ENCODE measurements around the gene BAMBI. TPM values are rescaled to one million over a fixed set of nuclear protein-coding genes. Genes with fewer than 3 reads are reported as not detected.

Gene BAMBI
- total RNA-seq, 1 experiment from 2014 or later: 26.8 TPM

DNA sequence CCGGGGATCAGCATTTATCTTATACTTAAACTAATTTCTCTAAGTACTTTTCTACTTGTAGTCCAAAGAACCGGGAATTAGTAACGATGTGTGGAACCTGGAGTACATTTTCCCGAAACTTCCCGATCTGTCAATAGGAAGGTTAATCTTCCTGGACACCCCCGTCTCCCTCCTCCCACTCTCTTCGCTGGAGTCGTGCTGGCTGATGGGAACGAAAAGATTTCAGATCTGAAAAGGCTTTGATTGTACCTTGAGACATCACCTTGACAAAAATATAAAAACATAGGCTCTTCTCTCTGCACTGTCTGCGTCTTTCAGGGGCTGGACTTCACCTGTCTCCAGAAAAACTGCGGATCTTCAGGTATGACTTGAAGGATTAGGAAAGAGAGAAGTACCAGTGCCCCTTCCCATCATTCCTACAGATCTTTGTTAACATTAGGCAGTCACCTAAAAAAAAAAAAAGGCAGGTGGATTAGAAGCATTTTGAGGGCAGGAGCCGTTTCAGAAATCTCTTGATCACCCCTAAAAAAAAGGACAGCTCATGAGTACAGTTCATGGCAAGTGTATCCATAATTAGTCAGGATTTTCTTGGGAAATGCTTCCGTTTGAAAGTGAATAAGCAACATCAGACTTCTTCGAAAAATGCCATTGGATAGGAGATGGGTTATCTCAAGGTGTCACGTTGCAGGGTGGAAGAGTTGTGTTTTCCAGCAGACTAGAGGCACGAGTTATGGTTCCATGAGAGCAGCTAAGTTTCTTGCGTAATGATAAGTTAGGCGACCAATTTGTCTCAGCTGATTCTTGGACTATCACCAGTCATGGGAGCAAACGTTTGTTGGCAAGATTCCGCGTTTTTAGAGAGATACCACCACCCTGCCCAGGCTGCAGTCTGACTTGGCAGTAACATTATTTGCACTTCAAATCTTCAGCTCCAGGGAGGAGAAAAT is 7.8 kb upstream of the BAMBI start:
- in situ Hi-C loops (cut with HindIII; ENCODE audit: low pct_unique_long_range_greater_than_20kb, low sequenced_read_pairs): no loop called here
- DNase-seq (ENCODE audit: low read depth): no peak

DNA sequence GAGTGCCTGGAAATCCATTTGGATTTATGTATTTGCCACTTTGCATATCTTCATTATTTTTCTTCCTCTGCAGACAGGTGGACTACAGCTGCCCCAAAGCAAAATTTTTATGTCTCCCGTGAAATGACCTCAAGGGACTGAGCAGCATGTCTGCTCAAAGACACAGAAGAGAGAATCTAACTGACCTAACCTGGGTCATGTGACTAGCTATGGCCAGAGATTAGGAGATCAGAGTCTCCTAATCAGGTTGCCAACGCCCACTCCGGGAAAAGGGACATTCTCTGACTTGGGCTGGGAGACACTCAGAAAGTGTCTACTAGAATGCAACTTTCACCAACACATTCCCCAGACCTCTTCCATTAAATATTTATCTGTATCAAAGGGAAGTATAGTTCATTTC is 2.5 kb upstream of the BAMBI start:
- in situ Hi-C loops (cut with HindIII; ENCODE audit: low pct_unique_long_range_greater_than_20kb, low sequenced_read_pairs): no loop called here
- DNase-seq (ENCODE audit: low read depth): no peak

DNA sequence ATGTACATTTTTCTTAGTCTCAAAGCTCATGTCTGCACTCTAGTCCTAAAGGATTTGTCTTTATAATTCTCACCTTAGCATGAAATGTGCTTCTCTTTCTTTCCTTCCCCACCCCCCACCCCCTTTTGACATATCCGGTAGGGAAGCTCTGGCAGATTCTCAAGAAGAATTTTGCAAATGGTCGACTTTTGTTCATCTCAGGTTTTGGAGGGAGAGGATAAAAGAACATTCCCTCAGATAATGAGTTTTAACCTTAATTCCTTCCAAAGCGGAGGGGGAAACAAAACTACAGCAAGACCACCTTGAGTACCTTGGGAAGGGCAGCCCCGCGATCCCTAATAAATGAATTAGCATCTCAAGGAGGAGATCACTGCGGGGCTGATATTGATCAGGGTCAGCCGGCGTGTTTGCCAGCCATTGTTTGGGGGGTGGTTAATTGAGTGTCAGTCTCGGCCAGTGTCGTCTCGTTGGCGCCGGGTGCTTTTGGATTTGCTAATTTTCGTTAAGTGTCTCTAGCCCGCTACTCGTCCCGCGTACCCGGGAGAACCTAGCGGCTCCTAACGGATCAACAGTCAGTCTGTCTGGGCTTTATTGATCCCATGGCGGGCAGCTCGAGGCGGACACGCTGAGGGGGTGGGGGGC is 874 bp upstream of the BAMBI start:
- in situ Hi-C loops (cut with HindIII; ENCODE audit: low pct_unique_long_range_greater_than_20kb, low sequenced_read_pairs): no loop called here
- no peak for DNase-seq (ENCODE audit: low read depth)

DNA sequence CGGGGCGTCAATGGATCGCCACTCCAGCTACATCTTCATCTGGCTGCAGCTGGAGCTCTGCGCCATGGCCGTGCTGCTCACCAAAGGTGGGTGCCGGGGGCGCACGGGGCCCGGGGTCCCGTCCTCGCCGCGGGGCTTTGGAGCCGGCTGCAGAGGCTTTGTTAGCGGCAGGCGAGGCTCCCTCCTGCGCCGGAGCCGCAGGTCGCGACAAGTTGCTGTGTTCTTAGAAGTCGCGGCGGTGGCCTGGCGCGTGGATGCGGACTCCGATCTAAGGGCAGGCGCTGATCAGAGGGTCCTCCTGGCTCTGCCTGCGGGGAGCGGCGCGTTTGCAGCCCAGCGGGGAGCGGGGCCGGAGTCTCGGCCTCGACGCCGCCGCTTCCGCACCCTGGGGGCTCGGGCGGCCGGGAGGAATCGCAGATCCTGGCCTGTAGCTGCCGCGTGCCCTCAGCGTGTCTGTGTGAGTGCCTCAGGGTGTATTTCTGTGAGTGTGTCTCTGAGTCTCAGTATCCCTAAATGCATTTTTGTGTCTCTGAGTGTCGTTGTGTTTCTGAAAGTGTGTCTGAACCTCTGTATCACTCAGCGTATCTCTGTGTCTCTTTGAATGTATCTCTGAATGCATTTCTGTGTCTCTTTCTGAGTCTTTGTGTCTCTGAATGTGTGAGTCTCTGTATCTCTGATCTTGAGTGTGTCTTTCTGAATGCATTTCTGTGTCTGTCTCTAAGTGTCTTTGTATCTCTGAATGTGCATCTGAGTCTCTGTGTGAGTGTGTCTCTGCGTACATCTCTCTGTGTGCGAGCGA is 766 bp downstream of the BAMBI start:
- DNase-seq (ENCODE audit: low read depth): peak; percentile 35
- in situ Hi-C loops (cut with HindIII; ENCODE audit: low pct_unique_long_range_greater_than_20kb, low sequenced_read_pairs): no loop called here

DNA sequence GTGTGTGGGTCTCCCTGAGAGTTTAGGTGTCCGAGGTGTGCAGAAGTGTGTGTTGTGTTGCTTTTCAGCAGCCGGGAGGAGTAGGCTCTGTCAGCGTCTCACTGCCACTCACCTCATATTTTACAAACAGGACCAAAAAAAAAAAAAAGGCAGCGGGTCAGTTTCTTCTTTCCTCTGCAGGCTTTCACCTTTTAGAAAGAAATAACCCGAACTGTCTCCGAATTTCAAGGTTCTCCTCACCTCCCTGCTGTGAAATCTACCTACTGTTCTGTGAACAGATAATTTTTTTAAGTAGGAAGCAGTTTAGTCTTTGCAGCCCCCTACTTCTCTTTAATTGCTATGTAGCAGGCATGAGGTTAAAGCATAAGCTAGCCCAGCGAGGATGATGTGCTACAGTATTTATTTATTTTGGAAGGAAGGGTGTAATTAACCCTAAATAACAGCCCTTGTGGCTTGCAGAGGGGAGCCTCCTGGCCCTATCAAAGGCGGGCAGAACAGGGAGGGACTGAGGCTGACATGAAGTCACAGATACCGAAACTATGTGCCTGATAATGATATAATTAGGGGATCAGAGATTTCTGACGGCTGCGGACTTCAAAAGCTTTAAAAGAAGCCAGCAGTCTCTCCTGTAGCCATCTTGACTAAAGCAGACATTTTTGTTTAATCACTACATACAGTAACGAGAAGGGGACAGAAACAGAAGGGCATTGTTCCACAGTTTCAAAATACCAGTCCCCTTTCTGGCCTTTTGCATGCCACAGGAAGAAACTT is 1.6 kb downstream of the BAMBI start:
- DNase-seq (ENCODE audit: low read depth): peak; percentile 37
- in situ Hi-C loops (cut with HindIII; ENCODE audit: low pct_unique_long_range_greater_than_20kb, low sequenced_read_pairs): no loop called here

DNA sequence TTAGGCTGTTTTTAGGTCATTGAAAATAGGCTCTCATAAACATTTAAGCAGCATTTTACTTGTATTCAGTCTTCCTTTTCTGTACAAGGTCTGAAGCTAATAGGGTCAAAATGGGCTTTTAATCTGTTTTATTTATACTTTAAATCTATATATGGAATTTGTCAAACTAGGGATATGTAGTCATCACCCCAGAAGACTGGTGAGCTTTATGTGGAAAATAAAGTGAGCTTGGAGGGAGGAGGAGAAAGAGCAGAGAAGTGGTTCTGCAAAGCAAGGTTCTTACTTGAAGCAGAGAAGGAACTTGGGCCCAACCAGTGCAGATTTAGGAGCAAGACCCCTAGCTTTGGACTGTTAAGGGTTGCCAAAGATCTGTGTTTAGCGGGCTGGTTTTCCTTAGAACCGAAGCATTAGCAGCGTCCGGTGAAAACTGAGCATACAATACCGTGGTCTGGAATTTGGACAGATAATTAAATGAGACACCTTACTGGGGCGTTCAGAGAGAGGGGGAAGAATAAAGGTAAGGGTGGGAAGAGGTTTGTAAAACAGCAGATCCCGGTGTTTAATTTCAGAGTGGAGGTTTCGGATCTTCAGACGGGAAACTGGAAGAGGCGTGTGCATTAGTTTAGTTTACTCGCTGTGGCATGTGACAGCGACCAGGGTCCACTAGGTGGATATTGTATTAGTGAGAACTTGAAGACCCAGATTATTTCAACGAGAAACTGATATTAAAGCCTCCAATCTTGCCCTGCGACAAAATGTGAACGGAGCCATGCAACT is 2.4 kb downstream of the BAMBI start:
- in situ Hi-C loops (cut with HindIII; ENCODE audit: low pct_unique_long_range_greater_than_20kb, low sequenced_read_pairs): no loop called here
- DNase-seq (ENCODE audit: low read depth): no peak

GRCh38 chr10:28680358-28680752 is 3.0 kb downstream of the BAMBI start:
- no peak for DNase-seq (ENCODE audit: low read depth)
- in situ Hi-C loops (cut with HindIII; ENCODE audit: low pct_unique_long_range_greater_than_20kb, low sequenced_read_pairs): no loop called here

- DNase-seq (ENCODE audit: low read depth): no peak
- in situ Hi-C loops (cut with HindIII; ENCODE audit: low pct_unique_long_range_greater_than_20kb, low sequenced_read_pairs): no loop called here
Observed at GRCh38 chr10:28681291-28681763, 4.0 kb downstream of the BAMBI start.

DNA sequence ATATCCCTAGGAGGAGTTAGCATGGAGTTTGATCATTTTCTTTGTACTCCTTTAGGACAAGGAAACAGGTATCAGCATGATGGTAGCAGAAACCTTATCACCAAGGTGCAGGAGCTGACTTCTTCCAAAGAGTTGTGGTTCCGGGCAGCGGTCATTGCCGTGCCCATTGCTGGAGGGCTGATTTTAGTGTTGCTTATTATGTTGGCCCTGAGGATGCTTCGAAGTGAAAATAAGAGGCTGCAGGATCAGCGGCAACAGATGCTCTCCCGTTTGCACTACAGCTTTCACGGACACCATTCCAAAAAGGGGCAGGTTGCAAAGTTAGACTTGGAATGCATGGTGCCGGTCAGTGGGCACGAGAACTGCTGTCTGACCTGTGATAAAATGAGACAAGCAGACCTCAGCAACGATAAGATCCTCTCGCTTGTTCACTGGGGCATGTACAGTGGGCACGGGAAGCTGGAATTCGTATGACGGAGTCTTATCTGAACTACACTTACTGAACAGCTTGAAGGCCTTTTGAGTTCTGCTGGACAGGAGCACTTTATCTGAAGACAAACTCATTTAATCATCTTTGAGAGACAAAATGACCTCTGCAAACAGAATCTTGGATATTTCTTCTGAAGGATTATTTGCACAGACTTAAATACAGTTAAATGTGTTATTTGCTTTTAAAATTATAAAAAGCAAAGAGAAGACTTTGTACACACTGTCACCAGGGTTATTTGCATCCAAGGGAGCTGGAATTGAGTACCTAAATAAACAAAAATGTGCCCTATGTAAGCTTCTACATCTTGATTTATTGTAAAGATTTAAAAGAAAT is 4.8 kb downstream of the BAMBI start:
- in situ Hi-C loops (cut with HindIII; ENCODE audit: low pct_unique_long_range_greater_than_20kb, low sequenced_read_pairs): no loop called here
- DNase-seq (ENCODE audit: low read depth): no peak

- in situ Hi-C loops (cut with HindIII; ENCODE audit: low pct_unique_long_range_greater_than_20kb, low sequenced_read_pairs): no loop called here
- no peak for DNase-seq (ENCODE audit: low read depth)
Observed at GRCh38 chr10:28684157-28684985, 7.0 kb downstream of the BAMBI start.

GRCh38 chr10:28684986-28685580 is 7.8 kb downstream of the BAMBI start:
- in situ Hi-C loops (cut with HindIII; ENCODE audit: low pct_unique_long_range_greater_than_20kb, low sequenced_read_pairs): no loop called here
- no peak for DNase-seq (ENCODE audit: low read depth)

- in situ Hi-C loops (cut with HindIII; ENCODE audit: low pct_unique_long_range_greater_than_20kb, low sequenced_read_pairs): no loop called here
- DNase-seq (ENCODE audit: low read depth): no peak
Observed at GRCh38 chr10:28685717-28686116, 8.4 kb downstream of the BAMBI start.

GRCh38 chr10:28686835-28687682 is 9.7 kb downstream of the BAMBI start:
- DNase-seq (ENCODE audit: low read depth): no peak
- in situ Hi-C loops (cut with HindIII; ENCODE audit: low pct_unique_long_range_greater_than_20kb, low sequenced_read_pairs): no loop called here

DNA sequence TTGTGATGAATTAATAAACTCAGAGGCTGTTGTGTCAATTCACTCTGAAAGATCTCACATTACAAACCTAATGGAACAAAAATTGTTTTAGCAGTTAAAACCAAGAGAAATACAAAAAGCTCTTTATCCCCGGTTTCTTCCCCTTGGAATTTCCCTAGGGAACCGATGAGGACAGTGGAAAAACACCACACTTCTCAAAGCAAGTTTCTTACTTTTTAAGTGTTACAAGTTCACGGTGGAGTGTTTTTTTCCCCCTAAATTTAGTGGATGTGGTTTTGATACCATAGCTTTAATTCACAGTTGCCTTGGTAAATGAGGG is 10.3 kb downstream of the BAMBI start:
- DNase-seq (ENCODE audit: low read depth): no peak
- in situ Hi-C loops (cut with HindIII; ENCODE audit: low pct_unique_long_range_greater_than_20kb, low sequenced_read_pairs): no loop called here

DNA sequence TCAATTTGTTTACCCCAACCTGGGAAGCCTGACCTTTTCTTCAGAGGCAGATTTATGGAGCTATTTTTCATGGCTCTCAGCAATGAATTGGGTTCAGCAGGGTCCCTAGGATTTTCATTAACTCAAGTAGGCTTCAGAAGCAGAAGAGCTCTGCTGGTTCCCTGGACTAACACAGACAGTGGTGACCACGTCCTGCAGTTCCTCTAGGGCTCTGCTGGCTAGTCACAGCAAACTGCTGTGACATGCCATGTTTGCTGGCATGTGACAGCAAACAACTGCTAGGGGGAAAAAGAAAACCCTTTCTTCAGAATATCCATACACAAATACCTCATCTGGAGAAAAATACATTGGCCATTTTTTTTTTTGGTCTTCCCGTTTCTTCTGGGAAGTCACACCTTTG is 13.2 kb downstream of the BAMBI start:
- in situ Hi-C loops (cut with HindIII; ENCODE audit: low pct_unique_long_range_greater_than_20kb, low sequenced_read_pairs): no loop called here

More for the DNA sequence above, 13.2 kb downstream of the BAMBI start:
- no peak for DNase-seq (ENCODE audit: low read depth)

Measured in Caki2 (cell line).